22Rv1 (cell line): ENCODE measurements around the gene FAM81A.

Source experiments
- CTCF ChIP-seq: fragments of 450-650 bp; IDR thresholded peaks from 2 replicates; pipeline ENCODE4 v1.5.1; 2017; ENCODE audit warnings: mild to moderate bottlenecking
- ZFX ChIP-seq: fragments of 450-650 bp; IDR thresholded peaks from 2 replicates; pipeline ENCODE4 v1.6.1; 2017; ENCODE audit warnings: antibody characterized with exemption, borderline replicate concordance

- TF ChIP-seq CTCF (no peak), ZFX (no peak)
Measured at GRCh38 chr15:59485036-59485435, 47.0 kb downstream of the FAM81A start.
